A673 (cell line): ENCODE results near the gene ZDHHC5. TPM values are rescaled to one million over a fixed set of nuclear protein-coding genes. Genes with fewer than 3 reads are reported as not detected.
A peak's percentile ranks its signal among the peaks of the same experiment; 100 is the strongest.

Source experiments
- BruUV-seq: library from RNA; stranded (reverse); fragments of 400-500 nt; replicated peaks from 2 replicates; lab custom pipeline; 2021; lab: Mats Ljungman, UMichigan
- CTCF ChIA-PET: fragments of 300-600 bp; sonication (Branson Sonifier 250); formaldehyde crosslinking; loops from one replicate; lab custom pipeline; 2022; ENCODE audit warnings: antibody characterized with exemption; lab: Charles Lee
- POLR2A ChIA-PET: fragments of 300-600 bp; sonication (Branson Sonifier 250); formaldehyde crosslinking; loops from one replicate; lab custom pipeline; 2022; ENCODE audit warnings: antibody characterized with exemption; ENCODE audit not compliant: low non-redundant PET; lab: Charles Lee
- DNase-seq: peaks from one replicate; pipeline ENCODE4 v3.0.0-alpha.2; 2015; ENCODE audit warnings: low spot score
- H3K27ac ChIP-seq: fragments of 200-600 bp; sonication (generic); 2 replicates; pipeline ENCODE4 v1.5.1; 2016; ENCODE audit warnings: mixed run types, low read depth, mild to moderate bottlenecking, mixed read lengths, antibody characterized with exemption, low read length; ENCODE audit not compliant: poor library complexity, severe bottlenecking
- H3K27me3 ChIP-seq: fragments of 200-600 bp; sonication (generic); replicated peaks from 2 replicates; pipeline ENCODE4 v1.6.1; 2017; ENCODE audit warnings: mixed run types, low read depth, mild to moderate bottlenecking, mixed read lengths, antibody characterized with exemption, low read length; ENCODE audit not compliant: insufficient read depth, poor library complexity
- H3K36me3 ChIP-seq: fragments of 200-600 bp; sonication (generic); 2 replicates; pipeline ENCODE4 v1.6.1; 2016; ENCODE audit warnings: mixed run types, mild to moderate bottlenecking, mixed read lengths, antibody characterized with exemption, low read length; ENCODE audit not compliant: insufficient read depth, poor library complexity, severe bottlenecking
- H3K4me1 ChIP-seq: fragments of 200-600 bp; sonication (generic); 2 replicates; pipeline ENCODE4 v1.6.1; 2017; ENCODE audit warnings: mixed run types, mild to moderate bottlenecking, mixed read lengths, antibody characterized with exemption, low read length; ENCODE audit not compliant: insufficient read depth, poor library complexity, severe bottlenecking
- H3K4me3 ChIP-seq: fragments of 200-600 bp; sonication (generic); 2 replicates; pipeline ENCODE4 v1.5.1; 2016; ENCODE audit warnings: low read depth, mixed run types, mild to moderate bottlenecking, mixed read lengths, low read length; ENCODE audit not compliant: poor library complexity, severe bottlenecking
- H3K9me3 ChIP-seq: fragments of 200-600 bp; sonication (generic); 2 replicates; pipeline ENCODE4 v1.6.1; 2016; ENCODE audit warnings: mixed run types, low read depth, mild to moderate bottlenecking, mixed read lengths, antibody characterized with exemption, low read length; ENCODE audit not compliant: poor library complexity, severe bottlenecking
- EZH2 ChIP-seq: fragments of 200-600 bp; sonication (generic); IDR thresholded peaks from 2 replicates; pipeline ENCODE4 v1.6.1; 2017; ENCODE audit warnings: borderline replicate concordance, low read depth, mild to moderate bottlenecking, mixed read lengths, antibody characterized with exemption, low read length; ENCODE audit not compliant: poor library complexity, severe bottlenecking
- intact Hi-C: fragments of 100-400 bp; cut with micrococcal nuclease; formaldehyde crosslinking; loops from one replicate; pipeline ENCODE4 v1.10.0; 2022; ENCODE audit not compliant: unreplicated experiment
- total RNA-seq: library from RNA; stranded (reverse); gene quantifications from 2 replicates; pipeline ENCODE4 v1.2.3, GENCODE V29; 2021
- TF ChIP-seq, protein P1 (sequence below): fragments of 300-800, 200-600 bp; sonication (generic); conservative IDR thresholded peaks from 2 replicates; pipeline ENCODE4 v1.5.1; 2017; ENCODE audit warnings: low read depth, mild to moderate bottlenecking, antibody characterized with exemption, low read length, moderate library complexity, mixed read lengths

Gene ZDHHC5
- total RNA-seq, 1 experiment from 2014 or later: 76.9 TPM

DNA sequence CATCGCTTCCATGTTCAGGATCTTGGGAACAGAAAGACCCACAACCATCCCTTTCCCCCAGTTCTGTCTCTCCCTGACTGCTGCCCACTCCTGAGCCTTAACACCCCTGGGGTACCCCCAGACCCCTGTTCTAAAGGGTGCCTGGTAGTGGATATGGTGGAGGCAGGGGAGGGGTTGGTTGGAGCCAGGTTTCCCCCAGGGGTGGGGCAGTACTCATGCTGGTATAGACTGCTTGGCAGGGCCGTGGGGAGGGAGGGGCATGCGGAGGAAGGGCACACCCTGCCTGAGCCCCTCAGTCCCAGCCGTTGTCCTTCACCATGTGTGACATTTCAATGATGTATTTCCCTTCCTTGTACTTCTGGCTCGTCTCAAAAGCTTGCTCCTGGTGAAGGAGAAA lies 22.2 kb upstream of the ZDHHC5 start:
- TF ChIP-seq, protein P1, sequence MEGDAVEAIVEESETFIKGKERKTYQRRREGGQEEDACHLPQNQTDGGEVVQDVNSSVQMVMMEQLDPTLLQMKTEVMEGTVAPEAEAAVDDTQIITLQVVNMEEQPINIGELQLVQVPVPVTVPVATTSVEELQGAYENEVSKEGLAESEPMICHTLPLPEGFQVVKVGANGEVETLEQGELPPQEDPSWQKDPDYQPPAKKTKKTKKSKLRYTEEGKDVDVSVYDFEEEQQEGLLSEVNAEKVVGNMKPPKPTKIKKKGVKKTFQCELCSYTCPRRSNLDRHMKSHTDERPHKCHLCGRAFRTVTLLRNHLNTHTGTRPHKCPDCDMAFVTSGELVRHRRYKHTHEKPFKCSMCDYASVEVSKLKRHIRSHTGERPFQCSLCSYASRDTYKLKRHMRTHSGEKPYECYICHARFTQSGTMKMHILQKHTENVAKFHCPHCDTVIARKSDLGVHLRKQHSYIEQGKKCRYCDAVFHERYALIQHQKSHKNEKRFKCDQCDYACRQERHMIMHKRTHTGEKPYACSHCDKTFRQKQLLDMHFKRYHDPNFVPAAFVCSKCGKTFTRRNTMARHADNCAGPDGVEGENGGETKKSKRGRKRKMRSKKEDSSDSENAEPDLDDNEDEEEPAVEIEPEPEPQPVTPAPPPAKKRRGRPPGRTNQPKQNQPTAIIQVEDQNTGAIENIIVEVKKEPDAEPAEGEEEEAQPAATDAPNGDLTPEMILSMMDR: no peak
- no peak for TF ChIP-seq EZH2
- peaks cover 58% of the 10 kb centered on the region for H3K4me1 ChIP-seq

DNA sequence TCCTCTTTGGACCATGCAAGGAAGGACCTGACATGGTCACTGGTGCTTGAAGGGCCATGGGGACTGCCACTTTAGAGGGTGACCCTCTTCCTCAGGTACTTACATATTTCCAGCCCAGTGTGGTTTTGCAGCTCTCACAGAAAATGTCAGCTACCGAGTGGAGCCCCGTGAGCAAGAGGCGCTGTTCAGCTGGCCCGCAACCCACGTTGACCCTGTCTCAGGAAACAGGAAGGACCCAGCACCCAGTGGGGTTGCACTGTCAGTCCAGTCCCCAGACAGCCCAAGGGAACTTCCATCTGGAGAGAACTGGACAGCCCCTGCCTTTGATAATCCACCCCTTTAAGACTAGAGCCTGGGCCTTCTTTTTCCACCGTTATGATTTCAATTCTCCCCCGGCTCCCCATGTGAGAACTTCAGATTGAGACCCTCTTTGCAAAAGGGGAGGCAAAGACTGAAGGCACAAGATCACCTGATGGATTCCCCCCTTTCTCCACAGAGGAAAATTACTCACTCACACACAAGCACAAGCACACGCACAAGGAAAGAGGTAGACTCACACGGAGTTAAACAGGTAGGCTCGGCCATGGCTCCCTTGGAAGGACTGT lies 21.6 kb upstream of the ZDHHC5 start:
- intact Hi-C loops: loop anchor here (10.0 kb wide), 3 partner anchors 151 to 929 kb away; partner anchors contain the start of genes LPXN and ZFP91
- ChIA-PET CTCF (no interaction called here), POLR2A (interaction anchor here (0.7 kb wide), 1 partner anchor 10 kb away, joined by 4 read pairs; no protein-coding TSS in a partner anchor)
- peaks cover 5% of the 10 kb centered on the region for H3K36me3 ChIP-seq
- H3K9me3 ChIP-seq: no peaks in the 10 kb centered on the region
- TF ChIP-seq EZH2: no peak
- TF ChIP-seq, protein P1: no peak
- BruUV-seq: no TSS peak
- H3K4me1 ChIP-seq: peaks cover 52% of the 10 kb centered on the region
- H3K4me3 ChIP-seq: no peak overlapping the region
- peak overlapping the region; percentile 8 for H3K27ac ChIP-seq
- H3K27me3 ChIP-seq: peaks cover 19% of the 10 kb centered on the region
- no peak for DNase-seq

More for the DNA sequence above, 22.2 kb upstream of the ZDHHC5 start:
- Histone ChIP-seq H3K36me3 (peaks cover 6% of the 10 kb centered on the region), H3K27ac (no peak overlapping the region), H3K27me3 (peaks cover 19% of the 10 kb centered on the region), H3K4me3 (no peak overlapping the region), H3K9me3 (no peaks in the 10 kb centered on the region)
- POLR2A ChIA-PET: no interaction called here
- DNase-seq: no peak
- CTCF ChIA-PET: no interaction called here
- BruUV-seq: no TSS peak
- intact Hi-C loops: loop anchor here (10.0 kb wide), 3 partner anchors 151 to 929 kb away; partner anchors contain the start of genes LPXN and ZFP91

DNA sequence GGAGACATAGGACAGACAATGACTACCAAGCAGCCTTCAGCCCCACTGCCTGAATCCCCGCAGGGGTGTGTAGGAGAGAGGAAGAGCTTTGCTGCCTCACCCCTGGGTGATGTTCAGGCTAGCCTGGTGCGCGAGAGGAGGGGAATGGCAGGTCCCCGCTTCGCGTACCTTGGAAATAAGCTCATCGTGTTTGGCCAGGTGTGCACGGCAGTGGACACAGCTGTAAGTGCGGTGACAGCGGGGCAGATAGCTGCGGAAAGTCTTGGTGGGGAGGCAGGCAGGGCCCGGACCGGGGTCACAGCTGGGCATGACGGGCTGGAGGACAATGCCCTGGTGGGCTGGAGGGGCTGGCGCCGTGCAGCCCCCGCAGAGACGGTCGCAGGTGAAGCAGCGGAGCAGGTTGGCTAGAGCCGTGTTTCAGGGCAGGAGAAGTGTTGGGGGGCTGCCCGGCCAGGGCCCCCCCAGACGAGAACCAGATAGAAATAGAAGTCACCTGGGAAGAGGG lies 21.1 kb upstream of the ZDHHC5 start:
- Histone ChIP-seq H3K4me3 (no peak overlapping the region), H3K36me3 (peaks cover 1% of the 10 kb centered on the region), H3K4me1 (peaks cover 46% of the 10 kb centered on the region), H3K9me3 (no peaks in the 10 kb centered on the region), H3K27me3 (peaks cover 19% of the 10 kb centered on the region), H3K27ac (no peak overlapping the region)
- BruUV-seq: no TSS peak
- intact Hi-C loops: loop anchor here (10.0 kb wide), 3 partner anchors 152 to 928 kb away; partner anchors contain the start of genes LPXN and ZFP91
- no peak for TF ChIP-seq EZH2
- TF ChIP-seq, protein P1: no peak
- POLR2A ChIA-PET: interaction anchor here (0.6 to 0.7 kb wide), 2 partner anchors 11 to 54 kb away, joined by 3 to 4 read pairs; no protein-coding TSS in a partner anchor
- DNase-seq: peak; percentile 52
- CTCF ChIA-PET: interaction anchor here (0.6 kb wide), 1 partner anchor 132 kb away, joined by 4 read pairs; no protein-coding TSS in a partner anchor
